ENCODE results near the gene SLAMF8. TPM values are rescaled to one million over a fixed set of nuclear protein-coding genes. Genes with fewer than 3 reads are reported as not detected.

Gene SLAMF8
- total RNA-seq, 2 experiments from 2014 or later = 1.1 to 1.8 TPM

- no peaks in the 10 kb centered on the region for H3K9me3 Mint-ChIP-seq
- no peak overlapping the region for H3K27ac Mint-ChIP-seq
- peaks cover 5% of the 10 kb centered on the region for H3K4me1 Mint-ChIP-seq
- no peak overlapping the region for H3K4me3 Mint-ChIP-seq
- no peaks in the 10 kb centered on the region for H3K27me3 Mint-ChIP-seq
- no peak for ATAC-seq (ENCODE audit: low read depth)
- no peak for DNase-seq
- POLR2A ChIA-PET = no interaction called here
- no peaks in the 10 kb centered on the region for H3K36me3 Mint-ChIP-seq
Measured at GRCh38 chr1:159860456-159860855, 33.8 kb downstream of the SLAMF8 start.

GRCh38 chr1:159861218-159861617, 34.5 kb downstream of the SLAMF8 start:
- Mint-ChIP-seq H3K27me3 (peaks cover 4% of the 10 kb centered on the region), H3K36me3 (no peaks in the 10 kb centered on the region), H3K27ac (no peak overlapping the region), H3K4me1 (peaks cover 7% of the 10 kb centered on the region), H3K9me3 (no peaks in the 10 kb centered on the region), H3K4me3 (no peak overlapping the region)
- DNase-seq (no peak), ATAC-seq (ENCODE audit: low read depth) (no peak)
- POLR2A ChIA-PET = no interaction called here

- POLR2A ChIA-PET = no interaction called here
- Mint-ChIP-seq H3K4me3 (no peak overlapping the region), H3K9me3 (no peaks in the 10 kb centered on the region), H3K36me3 (no peaks in the 10 kb centered on the region), H3K4me1 (peaks cover 15% of the 10 kb centered on the region), H3K27me3 (peaks cover 8% of the 10 kb centered on the region), H3K27ac (no peak overlapping the region)
- ATAC-seq (ENCODE audit: low read depth) (no peak), DNase-seq (no peak)
Measured at GRCh38 chr1:159862031-159862430, 35.4 kb downstream of the SLAMF8 start.

GRCh38 chr1:159862557-159862956, 35.9 kb downstream of the SLAMF8 start, which contains the start of gene VSIG8:
Gene VSIG8 (minus strand): TSS chr1:159862657. CDS start chr1:159862521, 136 bp downstream.
- H3K4me1 Mint-ChIP-seq = peaks cover 17% of the 10 kb centered on the region
- no peaks in the 10 kb centered on the region for H3K9me3 Mint-ChIP-seq
- DNase-seq (no peak), ATAC-seq (ENCODE audit: low read depth) (no peak)
- H3K36me3 Mint-ChIP-seq = no peaks in the 10 kb centered on the region
- no peak within 1 kb of the TSS for H3K4me3 Mint-ChIP-seq
- no peak within 1 kb of the TSS for H3K27ac Mint-ChIP-seq
- H3K27me3 Mint-ChIP-seq = peaks cover 8% of the 10 kb centered on the region
- POLR2A ChIA-PET = no interaction called here

- H3K27ac Mint-ChIP-seq = no peak overlapping the region
- ATAC-seq (ENCODE audit: low read depth) = no peak
- H3K9me3 Mint-ChIP-seq = no peaks in the 10 kb centered on the region
- no peak overlapping the region for H3K4me3 Mint-ChIP-seq
- peaks cover 18% of the 10 kb centered on the region for H3K27me3 Mint-ChIP-seq
- H3K36me3 Mint-ChIP-seq = no peaks in the 10 kb centered on the region
- DNase-seq = no peak
- POLR2A ChIA-PET = no interaction called here
- H3K4me1 Mint-ChIP-seq = peaks cover 25% of the 10 kb centered on the region
Measured at GRCh38 chr1:159864262-159864661, 37.6 kb downstream of the SLAMF8 start.

GRCh38 chr1:159866066-159866465, 39.4 kb downstream of the SLAMF8 start:
- H3K4me1 Mint-ChIP-seq = peaks cover 30% of the 10 kb centered on the region
- DNase-seq (no peak), ATAC-seq (ENCODE audit: low read depth) (no peak)
- peaks cover 18% of the 10 kb centered on the region for H3K27me3 Mint-ChIP-seq
- no peak overlapping the region for H3K27ac Mint-ChIP-seq
- H3K4me3 Mint-ChIP-seq = no peak overlapping the region
- H3K9me3 Mint-ChIP-seq = no peaks in the 10 kb centered on the region
- no peaks in the 10 kb centered on the region for H3K36me3 Mint-ChIP-seq
- POLR2A ChIA-PET = no interaction called here

- Mint-ChIP-seq H3K9me3 (no peaks in the 10 kb centered on the region), H3K27ac (no peak overlapping the region), H3K36me3 (no peaks in the 10 kb centered on the region), H3K4me3 (no peak overlapping the region), H3K27me3 (peaks cover 22% of the 10 kb centered on the region), H3K4me1 (peaks cover 30% of the 10 kb centered on the region)
- ATAC-seq (ENCODE audit: low read depth) = no peak
- DNase-seq = no peak
- POLR2A ChIA-PET = no interaction called here
Measured at GRCh38 chr1:159866905-159867663, 40.4 kb downstream of the SLAMF8 start.

GRCh38 chr1:159867664-159868026, 41.0 kb downstream of the SLAMF8 start:
- Mint-ChIP-seq H3K9me3 (no peaks in the 10 kb centered on the region), H3K36me3 (no peaks in the 10 kb centered on the region), H3K27ac (no peak overlapping the region), H3K4me1 (peaks cover 30% of the 10 kb centered on the region), H3K4me3 (no peak overlapping the region), H3K27me3 (peaks cover 24% of the 10 kb centered on the region)
- no peak for DNase-seq
- POLR2A ChIA-PET = no interaction called here
- no peak for ATAC-seq (ENCODE audit: low read depth)

GRCh38 chr1:159868766-159869165, 42.1 kb downstream of the SLAMF8 start:
- no peak overlapping the region for H3K4me3 Mint-ChIP-seq
- H3K36me3 Mint-ChIP-seq = no peaks in the 10 kb centered on the region
- H3K9me3 Mint-ChIP-seq = no peaks in the 10 kb centered on the region
- H3K27ac Mint-ChIP-seq = no peak overlapping the region
- no peak for DNase-seq
- POLR2A ChIA-PET = interaction anchor here (0.7 kb wide), 1 partner anchor 68 kb away, joined by 3 read pairs; no protein-coding TSS in a partner anchor
- H3K4me1 Mint-ChIP-seq = peaks cover 30% of the 10 kb centered on the region
- no peak for ATAC-seq (ENCODE audit: low read depth)
- peaks cover 24% of the 10 kb centered on the region for H3K27me3 Mint-ChIP-seq

GRCh38 chr1:159869173-159869572, 42.5 kb downstream of the SLAMF8 start:
- H3K27ac Mint-ChIP-seq = no peak overlapping the region
- peaks cover 26% of the 10 kb centered on the region for H3K27me3 Mint-ChIP-seq
- ATAC-seq (ENCODE audit: low read depth) (peak; percentile 77), DNase-seq (no peak)
- no peaks in the 10 kb centered on the region for H3K9me3 Mint-ChIP-seq
- H3K4me3 Mint-ChIP-seq = no peak overlapping the region
- H3K4me1 Mint-ChIP-seq = peaks cover 30% of the 10 kb centered on the region
- no peaks in the 10 kb centered on the region for H3K36me3 Mint-ChIP-seq
- POLR2A ChIA-PET = interaction anchor here (0.7 kb wide), 1 partner anchor 68 kb away, joined by 3 read pairs; no protein-coding TSS in a partner anchor

GRCh38 chr1:159869607-159870006, 42.9 kb downstream of the SLAMF8 start:
- no peak overlapping the region for H3K27ac Mint-ChIP-seq
- DNase-seq (no peak), ATAC-seq (ENCODE audit: low read depth) (no peak)
- H3K36me3 Mint-ChIP-seq = no peaks in the 10 kb centered on the region
- no peaks in the 10 kb centered on the region for H3K9me3 Mint-ChIP-seq
- H3K27me3 Mint-ChIP-seq = peaks cover 27% of the 10 kb centered on the region
- POLR2A ChIA-PET = no interaction called here
- no peak overlapping the region for H3K4me3 Mint-ChIP-seq
- H3K4me1 Mint-ChIP-seq = peaks cover 27% of the 10 kb centered on the region

- ATAC-seq (ENCODE audit: low read depth) (no peak), DNase-seq (no peak)
- H3K4me3 Mint-ChIP-seq = no peak overlapping the region
- H3K27me3 Mint-ChIP-seq = peaks cover 28% of the 10 kb centered on the region
- no peaks in the 10 kb centered on the region for H3K36me3 Mint-ChIP-seq
- H3K27ac Mint-ChIP-seq = no peak overlapping the region
- POLR2A ChIA-PET = interaction anchor here (0.6 to 0.8 kb wide), 2 partner anchors 54 kb away, joined by 3 to 4 read pairs; no protein-coding TSS in a partner anchor
- peaks cover 25% of the 10 kb centered on the region for H3K4me1 Mint-ChIP-seq
- H3K9me3 Mint-ChIP-seq = no peaks in the 10 kb centered on the region
Measured at GRCh38 chr1:159870704-159871103, 44.0 kb downstream of the SLAMF8 start.

GRCh38 chr1:159872891-159873290, 46.2 kb downstream of the SLAMF8 start:
- no peaks in the 10 kb centered on the region for H3K9me3 Mint-ChIP-seq
- DNase-seq (no peak), ATAC-seq (ENCODE audit: low read depth) (no peak)
- POLR2A ChIA-PET = no interaction called here
- H3K4me3 Mint-ChIP-seq = no peak overlapping the region
- H3K27ac Mint-ChIP-seq = no peak overlapping the region
- H3K36me3 Mint-ChIP-seq = no peaks in the 10 kb centered on the region
- peaks cover 22% of the 10 kb centered on the region for H3K27me3 Mint-ChIP-seq
- peaks cover 13% of the 10 kb centered on the region for H3K4me1 Mint-ChIP-seq

- H3K27ac Mint-ChIP-seq = no peak overlapping the region
- H3K4me1 Mint-ChIP-seq = peaks cover 11% of the 10 kb centered on the region
- ATAC-seq (ENCODE audit: low read depth) (no peak), DNase-seq (no peak)
- peaks cover under 1% of the 10 kb centered on the region for H3K36me3 Mint-ChIP-seq
- POLR2A ChIA-PET = interaction anchor here (0.6 kb wide), 1 partner anchor 16 kb away, joined by 4 read pairs; no protein-coding TSS in a partner anchor
- no peak overlapping the region for H3K4me3 Mint-ChIP-seq
- no peaks in the 10 kb centered on the region for H3K9me3 Mint-ChIP-seq
- H3K27me3 Mint-ChIP-seq = peaks cover 16% of the 10 kb centered on the region
Measured at GRCh38 chr1:159873530-159874143, 47.0 kb downstream of the SLAMF8 start.
